Anterior cingulate cortex (tissue), 58 donors: Measurements from ENCODE around the gene TFIP11.

Experiments used
- DNase-seq, 58 donors: peaks; one replicate each; lab custom pipeline; 2025; lab: John Stamatoyannopoulos, UW

The TFIP11 gene

GRCh38 chr22:26512149-26512793 lies at the start of gene TFIP11:
Gene TFIP11, minus strand, starts transcription at chr22:26512473. Its CDS starts 2,201 bp downstream, at chr22:26510272.
- DNase-seq: peak; percentile 58 to 99 (median 89)

GRCh38 chr22:26561756-26562417 lies 49.6 kb upstream of the TFIP11 start:
- peak in 37 of 58 donors; percentile 9 to 79 (median 32) for DNase-seq

- no peak for DNase-seq
Observed at GRCh38 chr22:26559961-26560575, 47.8 kb upstream of the TFIP11 start.

GRCh38 chr22:26558248-26558895 lies 46.1 kb upstream of the TFIP11 start:
- no peak for DNase-seq

- DNase-seq: peak in 9 of 58 donors; percentile 9 to 64 (median 17)
Observed at GRCh38 chr22:26556904-26557303, 44.6 kb upstream of the TFIP11 start.

- DNase-seq: peak in 5 of 58 donors; percentile 10 to 22 (median 17)
Observed at GRCh38 chr22:26555478-26555877, 43.2 kb upstream of the TFIP11 start.

DNA sequence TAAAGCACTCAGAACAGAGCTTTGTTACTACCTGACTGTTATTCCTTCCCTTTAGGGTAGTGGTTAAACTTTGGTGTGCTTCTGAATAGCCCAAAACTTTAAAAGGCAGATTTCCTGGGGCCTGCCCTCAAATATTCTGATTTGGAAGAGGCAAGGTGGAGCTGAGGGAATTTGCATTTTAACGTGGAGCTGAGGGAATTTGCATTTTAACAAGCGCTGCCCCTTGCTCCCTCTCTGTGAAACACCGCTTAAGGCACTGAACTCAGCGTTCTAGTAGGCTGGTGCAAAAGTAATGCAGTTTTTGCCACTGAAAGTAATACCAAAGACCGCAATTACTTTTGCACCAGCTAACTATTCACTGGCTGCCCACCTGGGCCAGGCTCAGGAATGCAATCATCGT lies 42.7 kb upstream of the TFIP11 start:
- no peak for DNase-seq

DNA sequence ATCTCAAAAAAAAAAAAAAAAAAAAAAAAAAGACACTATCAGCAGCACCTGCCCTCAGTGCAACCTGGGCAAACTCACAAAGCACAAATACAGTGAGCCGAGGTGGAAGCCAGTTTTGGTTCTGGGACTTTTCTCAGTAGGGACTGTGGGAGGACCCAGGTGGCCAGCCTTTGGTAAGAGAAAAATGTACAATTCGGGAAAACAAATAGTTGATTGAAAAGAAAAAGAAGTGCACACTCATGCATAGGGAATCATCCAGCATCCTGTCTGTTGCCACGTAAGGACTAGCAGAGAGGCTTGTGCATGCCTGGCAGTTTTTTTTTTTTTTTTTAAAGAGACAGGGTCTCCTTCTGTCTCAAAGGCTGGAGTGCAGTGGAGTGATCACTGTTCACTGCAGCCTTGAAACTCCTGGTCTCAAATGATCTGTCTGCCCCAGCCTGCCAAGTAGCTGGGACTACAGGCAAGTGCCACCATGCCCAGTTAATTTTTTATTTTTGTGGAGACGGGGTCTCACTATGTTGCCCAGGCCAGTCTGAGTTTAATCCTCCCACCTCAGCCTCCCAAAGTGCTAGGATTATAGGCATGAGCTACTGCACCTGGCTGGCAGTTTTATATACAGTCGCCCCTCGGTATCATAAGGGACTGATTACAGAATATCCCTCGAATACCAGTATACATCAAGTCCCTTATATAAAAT lies 40.9 kb upstream of the TFIP11 start:
- no peak for DNase-seq

GRCh38 chr22:26552466-26552865 lies 40.2 kb upstream of the TFIP11 start:
- DNase-seq: no peak

DNA sequence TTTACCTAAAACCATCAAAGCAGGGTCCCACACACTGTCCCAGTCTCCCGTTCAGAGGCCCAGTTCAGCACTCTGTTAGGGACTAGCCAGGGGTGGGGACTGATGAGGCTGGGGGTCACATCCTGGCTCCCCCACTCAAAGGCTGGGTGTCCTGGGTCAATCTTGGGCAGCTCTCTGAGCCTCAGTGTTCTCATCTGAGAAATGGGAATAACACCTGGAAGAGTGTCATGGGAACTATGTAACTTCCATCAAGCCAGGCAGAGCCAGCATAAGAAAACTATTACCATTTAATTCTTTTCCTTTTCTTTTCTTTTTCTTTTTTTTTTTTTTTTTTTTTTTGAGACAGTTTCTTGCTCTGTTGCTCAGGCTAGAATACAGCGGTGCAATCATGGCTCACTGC lies 39.3 kb upstream of the TFIP11 start:
- DNase-seq: no peak

DNA sequence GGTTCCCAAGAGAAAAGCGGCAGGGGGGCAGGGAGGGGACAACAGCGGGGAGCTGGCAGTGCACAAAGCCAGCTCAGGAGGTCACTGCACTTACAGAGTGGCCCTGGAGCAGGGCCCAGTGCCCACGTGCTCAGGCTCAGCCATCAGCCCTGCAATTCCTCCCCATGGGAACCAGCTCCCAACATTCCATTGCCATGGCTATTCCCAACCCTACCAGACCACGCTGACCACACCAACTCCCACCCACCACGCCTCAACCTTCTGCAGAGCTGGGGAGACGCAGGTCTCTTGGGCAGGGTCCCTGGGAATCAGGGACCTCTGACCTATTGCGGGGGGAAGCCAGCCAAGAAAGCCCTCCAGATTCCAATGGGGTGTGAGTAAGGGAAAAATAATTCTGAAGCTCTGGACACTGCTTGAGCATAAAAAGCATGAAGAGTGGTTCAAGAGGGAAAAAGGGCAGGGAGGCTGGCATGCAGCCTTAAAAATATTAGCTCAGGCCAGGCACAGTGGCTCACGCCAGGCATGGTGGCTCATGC lies 38.3 kb upstream of the TFIP11 start:
- DNase-seq: peak in 44 of 58 donors; percentile 17 to 83 (median 46)

DNA sequence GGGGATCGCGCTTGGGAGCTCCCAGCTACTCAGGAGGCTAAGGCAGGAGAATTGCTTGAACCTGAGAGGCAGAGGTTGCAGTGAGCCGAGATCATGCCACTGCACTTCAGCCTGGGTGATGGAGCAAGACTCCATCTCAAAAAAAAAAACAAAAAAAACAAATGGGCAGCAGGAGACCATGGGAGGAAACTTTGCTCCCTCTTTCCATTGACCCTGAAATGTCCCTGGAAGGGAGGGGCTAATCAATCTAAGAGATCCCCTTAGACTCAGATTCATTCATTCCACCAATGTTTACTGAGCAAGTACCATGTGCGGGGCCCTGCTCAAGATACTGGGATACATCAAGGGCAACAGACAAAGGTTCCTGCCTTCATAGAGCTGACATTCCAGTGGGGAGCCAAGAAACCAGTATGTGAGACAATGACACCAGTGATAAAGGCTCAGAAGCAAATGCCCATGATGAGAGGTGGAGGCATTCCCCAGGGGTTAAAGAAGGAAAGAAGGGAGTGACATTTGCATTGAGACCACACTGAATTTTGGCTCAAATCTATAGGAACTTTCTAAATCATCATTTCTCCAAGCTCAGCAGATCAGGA lies 37.7 kb upstream of the TFIP11 start:
- no peak for DNase-seq

GRCh38 chr22:26548984-26549383 lies 36.7 kb upstream of the TFIP11 start:
- no peak for DNase-seq

DNA sequence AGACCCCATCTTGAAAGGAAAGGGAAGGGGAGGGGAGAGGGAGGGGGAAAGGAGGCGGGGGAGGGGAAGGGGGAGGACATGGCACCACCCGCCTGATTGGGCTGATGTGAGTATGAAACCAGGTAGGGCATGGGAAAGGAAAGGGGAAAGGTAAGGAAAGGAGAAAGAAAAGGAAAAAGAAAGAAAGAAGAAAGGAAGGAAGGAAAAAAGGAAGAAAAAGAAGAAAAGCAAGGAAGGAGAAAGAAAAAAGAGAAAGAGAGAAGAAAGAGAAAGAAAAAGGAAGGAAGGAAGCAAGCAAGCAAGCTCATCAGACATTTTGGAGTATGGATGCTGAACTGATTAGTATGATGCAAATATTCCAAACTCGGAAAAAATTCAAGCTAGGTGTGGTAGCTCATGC lies 36.0 kb upstream of the TFIP11 start:
- no peak for DNase-seq

DNA sequence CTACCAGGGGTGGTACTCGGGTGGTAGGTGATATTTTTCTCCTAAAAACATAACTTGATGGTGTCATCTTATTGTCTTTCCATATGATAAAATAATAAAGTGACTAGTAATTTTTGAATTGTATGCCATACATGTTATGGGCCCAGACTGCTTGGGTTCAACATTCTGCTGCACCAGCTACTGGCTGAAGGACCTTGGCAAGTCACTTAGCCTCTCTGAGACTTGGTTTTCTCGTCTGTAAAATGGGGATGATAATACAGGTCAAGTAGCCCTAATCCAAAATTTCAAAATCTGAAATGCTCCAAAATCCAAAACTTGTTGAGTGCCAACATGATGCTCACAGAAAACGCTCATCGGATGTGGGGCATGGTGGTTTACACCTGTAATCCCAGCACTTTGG lies 35.6 kb upstream of the TFIP11 start:
- DNase-seq: no peak

- no peak for DNase-seq
Observed at GRCh38 chr22:26547426-26547825, 35.2 kb upstream of the TFIP11 start.

DNA sequence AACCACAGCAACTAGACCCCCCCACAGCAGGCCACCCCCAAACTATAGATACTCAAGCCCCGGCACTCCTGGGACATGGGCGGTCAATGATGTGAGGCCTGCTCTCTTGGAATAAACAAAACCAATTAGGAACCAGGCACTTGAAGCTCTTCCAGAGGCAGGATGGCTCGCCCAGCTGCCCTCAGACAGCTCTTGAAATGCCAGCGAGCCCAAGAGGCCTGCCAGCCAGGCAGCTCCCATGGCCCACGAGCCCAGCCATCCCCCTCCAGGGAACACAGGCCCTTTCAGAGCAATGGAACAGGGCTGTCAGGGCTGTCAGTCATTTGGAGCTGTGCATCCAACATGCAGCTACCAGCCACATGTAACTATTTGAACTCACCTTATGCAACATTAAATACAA lies 34.0 kb upstream of the TFIP11 start:
- peak in 31 of 58 donors; percentile 6 to 81 (median 33) for DNase-seq

GRCh38 chr22:26545827-26546226 lies 33.6 kb upstream of the TFIP11 start:
- DNase-seq: no peak

DNA sequence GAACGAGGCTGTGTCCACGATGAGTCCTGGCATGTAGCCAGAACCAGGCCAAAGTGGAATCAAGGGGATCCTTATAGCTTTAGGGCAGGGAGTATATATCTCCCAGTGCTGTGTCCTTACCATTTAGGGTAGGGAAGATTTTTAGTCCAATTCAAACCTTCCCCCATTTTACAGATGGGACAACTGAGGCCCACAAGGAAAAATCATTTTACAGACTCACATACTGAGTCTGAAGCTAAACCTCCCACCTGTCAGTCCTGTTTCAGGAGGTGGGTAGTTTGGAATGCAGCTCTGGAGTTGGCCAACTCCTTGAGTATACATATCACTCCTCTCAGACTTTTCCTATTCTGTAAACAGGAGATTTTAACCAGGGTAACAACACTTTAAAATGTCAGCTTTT lies 33.1 kb upstream of the TFIP11 start:
- DNase-seq: no peak

- no peak for DNase-seq
Observed at GRCh38 chr22:26544489-26544888, 32.2 kb upstream of the TFIP11 start.
